Measurements from ENCODE around the gene FNDC7. TPM values are rescaled to one million over a fixed set of nuclear protein-coding genes. Genes with fewer than 3 reads are reported as not detected.

FNDC7 gene
- total and polyA plus RNA-seq, 3 donors from 2014 or later, result 3.2 to 11.2 (median 7.6) TPM

DNA sequence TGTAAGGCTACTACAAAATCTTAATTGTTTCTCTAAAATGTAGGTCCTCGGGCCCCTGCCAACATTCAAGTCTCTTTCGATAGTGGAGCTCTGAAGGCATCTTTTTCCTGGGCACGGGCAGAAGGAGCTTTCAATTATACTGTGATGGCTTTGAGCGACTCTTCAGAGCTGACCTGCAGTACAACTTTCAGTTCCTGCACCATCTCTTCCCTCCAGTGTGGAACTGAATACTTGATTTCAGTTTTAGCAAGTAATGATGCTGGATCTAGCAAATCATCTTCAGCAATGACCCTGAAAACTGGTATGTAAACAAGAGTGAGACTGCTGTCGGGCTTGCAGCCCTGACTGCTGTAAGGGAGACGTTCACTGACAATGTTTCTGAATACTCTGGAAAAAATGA, 9.6 kb downstream of the FNDC7 start:
- intact Hi-C loops (cut with DNase I; ENCODE audit: low total_unique reads), result no loop called here
- no peak for TF ChIP-seq POLR2A (IDR thresholded peaks at IDR 0.05)
- TF ChIP-seq CTCF (IDR thresholded peaks at IDR 0.05), result no peak
- Histone ChIP-seq H3K4me3 (no peak overlapping the region), H3K27ac (peak overlapping the region in 1 of 2 donors; percentile 57), H3K36me3 (ENCODE audit: low read depth, missing control alignments) (no peaks in the 10 kb centered on the region), H3K27me3 (no peaks in the 10 kb centered on the region), H3K4me1 (peaks cover 4% of the 10 kb centered on the region), H3K9me3 (no peaks in the 10 kb centered on the region)
- WGBS, 2 donors, result 49 to 57% methylated on average over 6 of the region's 6 CpGs
- peak; percentile 52 for DNase-seq

DNA sequence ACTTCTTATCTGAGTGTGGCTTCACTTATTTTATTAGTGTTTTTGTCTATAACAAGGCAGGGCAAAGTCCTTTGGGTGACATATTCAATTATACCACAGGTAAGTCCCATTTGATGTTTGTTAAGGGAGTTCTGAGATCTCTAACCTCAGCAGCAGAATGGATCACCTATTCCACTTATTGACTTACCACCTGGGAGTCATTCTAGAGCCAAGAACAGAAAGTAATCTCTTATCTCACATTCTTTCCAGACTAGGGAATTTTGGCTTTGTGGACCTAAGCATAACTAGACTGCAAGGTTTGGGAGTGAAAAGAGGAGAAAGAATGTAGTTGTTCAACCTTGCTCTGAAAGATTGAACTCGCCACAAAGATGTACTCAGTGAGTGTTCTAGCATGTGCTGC, 13.2 kb downstream of the FNDC7 start:
- no peaks in the 10 kb centered on the region for H3K36me3 ChIP-seq (ENCODE audit: low read depth, missing control alignments)
- DNase-seq, result no peak
- WGBS, 2 donors, result 55 to 73% methylated on average over 1 of the region's 1 CpG
- TF ChIP-seq CTCF (IDR thresholded peaks at IDR 0.05) (no peak), POLR2A (IDR thresholded peaks at IDR 0.05) (no peak)
- H3K4me3 ChIP-seq, result no peak overlapping the region
- peaks cover 4% of the 10 kb centered on the region for H3K4me1 ChIP-seq
- intact Hi-C loops (cut with DNase I; ENCODE audit: low total_unique reads), result no loop called here
- no peaks in the 10 kb centered on the region for H3K27me3 ChIP-seq
- no peak overlapping the region for H3K27ac ChIP-seq
- H3K9me3 ChIP-seq, result no peaks in the 10 kb centered on the region

GRCh38 chr1:108728327-108728923, 15.7 kb downstream of the FNDC7 start:
- Histone ChIP-seq H3K27ac (no peak overlapping the region), H3K4me3 (no peak overlapping the region), H3K9me3 (no peaks in the 10 kb centered on the region), H3K27me3 (no peaks in the 10 kb centered on the region), H3K4me1 (no peaks in the 10 kb centered on the region), H3K36me3 (ENCODE audit: low read depth, missing control alignments) (no peaks in the 10 kb centered on the region)
- WGBS, 2 donors, result 91 to 92% methylated on average over 8 of the region's 8 CpGs
- DNase-seq, result no peak
- no peak for TF ChIP-seq CTCF (IDR thresholded peaks at IDR 0.05)
- TF ChIP-seq POLR2A (IDR thresholded peaks at IDR 0.05), result no peak
- intact Hi-C loops (cut with DNase I; ENCODE audit: low total_unique reads), result no loop called here

DNA sequence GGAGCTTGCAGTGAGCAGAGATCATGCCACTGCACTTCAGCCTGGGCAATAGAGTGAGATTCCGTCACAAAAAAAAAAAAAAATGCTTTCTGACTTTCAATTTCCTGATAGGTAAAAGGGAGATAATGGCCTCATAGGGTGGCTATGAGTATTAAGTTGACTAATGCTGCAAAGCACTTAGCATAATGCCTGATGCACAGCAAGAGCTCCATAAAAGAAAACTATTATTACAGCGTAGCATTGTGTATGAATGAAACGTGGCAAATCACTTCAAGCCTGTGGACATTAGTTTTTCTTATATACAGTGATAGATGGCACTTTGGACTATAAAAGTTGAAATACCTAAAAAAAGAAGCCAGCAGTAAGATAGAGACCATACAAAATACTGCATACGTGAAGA, 16.8 kb downstream of the FNDC7 start:
- Histone ChIP-seq H3K36me3 (ENCODE audit: low read depth, missing control alignments) (no peaks in the 10 kb centered on the region), H3K27me3 (no peaks in the 10 kb centered on the region), H3K9me3 (no peaks in the 10 kb centered on the region), H3K4me3 (no peak overlapping the region), H3K27ac (no peak overlapping the region), H3K4me1 (no peaks in the 10 kb centered on the region)
- intact Hi-C loops (cut with DNase I; ENCODE audit: low total_unique reads), result no loop called here
- DNase-seq, result no peak
- 93 to 95% methylated on average over 4 of the region's 4 CpGs for WGBS, 2 donors
- no peak for TF ChIP-seq POLR2A (IDR thresholded peaks at IDR 0.05)
- TF ChIP-seq CTCF (IDR thresholded peaks at IDR 0.05), result no peak

DNA sequence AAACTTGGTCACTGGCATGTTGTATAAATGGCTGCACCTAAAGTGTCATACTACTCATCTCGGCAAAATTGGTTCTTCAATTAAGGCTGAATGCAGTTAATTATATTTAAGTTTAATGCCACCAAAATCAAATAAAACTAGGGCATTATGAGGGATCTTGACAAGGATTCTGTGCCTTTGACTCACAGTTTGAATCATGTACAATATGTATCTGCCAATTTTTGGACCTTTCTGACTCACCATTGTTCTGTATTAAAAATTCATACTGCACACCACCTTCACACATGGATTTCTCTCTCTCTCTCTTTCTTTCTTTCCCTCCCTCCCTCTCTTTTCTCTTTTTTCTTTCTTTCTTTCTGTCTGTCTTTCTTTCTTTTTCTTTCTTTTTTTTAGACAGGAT, 19.7 kb downstream of the FNDC7 start:
- intact Hi-C loops (cut with DNase I; ENCODE audit: low total_unique reads), result no loop called here
- no peaks in the 10 kb centered on the region for H3K27me3 ChIP-seq
- no peaks in the 10 kb centered on the region for H3K36me3 ChIP-seq (ENCODE audit: low read depth, missing control alignments)
- H3K9me3 ChIP-seq, result no peaks in the 10 kb centered on the region
- no peak for DNase-seq
- WGBS, 2 donors, result 100% methylated on average over 1 of the region's 1 CpG
- no peak overlapping the region for H3K27ac ChIP-seq
- H3K4me1 ChIP-seq, result no peaks in the 10 kb centered on the region
- TF ChIP-seq CTCF (IDR thresholded peaks at IDR 0.05) (no peak), POLR2A (IDR thresholded peaks at IDR 0.05) (no peak)
- no peak overlapping the region for H3K4me3 ChIP-seq

Measured in testis (tissue), 3 donors.